K562 (cell line): ENCODE results near the gene CD4. TPM values are rescaled to one million over a fixed set of nuclear protein-coding genes. Genes with fewer than 3 reads are reported as not detected.
A peak's percentile ranks its signal among the peaks of the same experiment; 100 is the strongest.

Experiments used
- BCL6 ChIP-seq: fragments of 250-450 bp; sonication (Bioruptor Pico); IDR thresholded peaks from 2 replicates; pipeline ENCODE4 v1.4.0; 2020
- CTBP1 ChIP-seq: fragments of 450-650 bp; IDR thresholded peaks from 2 replicates; pipeline ENCODE4 v1.6.1; 2016; ENCODE audit warnings: borderline replicate concordance
- ELF4 ChIP-seq: fragments of 450-650 bp; formaldehyde crosslinking; IDR thresholded peaks from 2 replicates; pipeline ENCODE4 v1.4.0; 2022; ENCODE audit warnings: missing genetic modification characterization
- EP300 ChIP-seq: IDR thresholded peaks from 2 replicates; pipeline ENCODE4 v1.6.1; 2012; ENCODE audit warnings: low read length, improper control_type of control experiment
- HDAC1 ChIP-seq, 2 experiments: fragments of 450-650 bp; IDR thresholded peaks; 2 replicates each; pipeline ENCODE4 v1.6.1; 2016 to 2017; ENCODE audit warnings: inconsistent platforms in 1 of 2, mild to moderate bottlenecking in 1 of 2, moderate library complexity in 1 of 2
- KDM1A ChIP-seq, 2 experiments: fragments of 450-650 bp; IDR thresholded peaks; 2 replicates each; pipeline ENCODE4 v1.6.1; 2016; ENCODE audit warnings: mild to moderate bottlenecking in 2 of 2
- MBD2 ChIP-seq: sonication (generic); IDR thresholded peaks from 2 replicates; pipeline ENCODE4 v1.6.1; 2016; ENCODE audit warnings: low read depth, borderline replicate concordance
- NCOA6 ChIP-seq: fragments of 450-650 bp; IDR thresholded peaks from 2 replicates; pipeline ENCODE4 v1.6.1; 2017; ENCODE audit warnings: mild to moderate bottlenecking
- NFYB ChIP-seq: IDR thresholded peaks from 2 replicates; pipeline ENCODE4 v1.6.1; 2011; ENCODE audit warnings: mild to moderate bottlenecking, moderate library complexity; ENCODE audit not compliant: insufficient read length; ENCODE audit errors: extremely low read depth
- POU5F1 ChIP-seq: fragments of 150-350 bp; IDR thresholded peaks from 2 replicates; pipeline ENCODE4 v1.6.1; 2014; ENCODE audit warnings: borderline replicate concordance, low read length, low read depth, mild to moderate bottlenecking; ENCODE audit not compliant: partially characterized antibody
- RBFOX2 ChIP-seq: fragments of 200-400 bp; formaldehyde crosslinking; IDR thresholded peaks from 2 replicates; pipeline ENCODE4 v1.6.1; 2017; ENCODE audit warnings: low read depth, mild to moderate bottlenecking, low read length, moderate library complexity
- RCOR1 ChIP-seq, 2 experiments: IDR thresholded peaks; 2 replicates each; pipeline ENCODE4 v1.6.1; 2012; ENCODE audit warnings: low read depth in 2 of 2, low read length in 2 of 2, borderline replicate concordance in 1 of 2, improper control_type of control experiment in 1 of 2
- RFX5 ChIP-seq: IDR thresholded peaks from 2 replicates; pipeline ENCODE4 v1.6.1; 2011; ENCODE audit warnings: low read depth, mild to moderate bottlenecking, improper control_type of control experiment, low read length
- SAP30 ChIP-seq: fragments of 200-600 bp; sonication (generic); IDR thresholded peaks from 2 replicates; pipeline ENCODE4 v1.6.1; 2012; ENCODE audit warnings: borderline replicate concordance, low read depth, mild to moderate bottlenecking, moderate library complexity, low read length, control low read depth, inconsistent platforms; ENCODE audit not compliant: insufficient read depth, poor library complexity, severe bottlenecking
- YBX1 ChIP-seq: fragments of 450-650 bp; IDR thresholded peaks from 2 replicates; pipeline ENCODE4 v1.7.1; 2016; ENCODE audit warnings: mild to moderate bottlenecking
- ZNF644 ChIP-seq: fragments of 200-800 bp; sonication (Bioruptor generic); IDR thresholded peaks from 2 replicates; pipeline ENCODE4 v1.6.1; 2016; ENCODE audit warnings: low read depth, missing genetic modification characterization, missing compliant biosample characterization
- ZNF77 ChIP-seq: fragments of 250-450 bp; sonication (Bioruptor Pico); IDR thresholded peaks from 2 replicates; pipeline ENCODE4 v1.5.0; 2020
- polyA plus RNA-seq, 8 experiments: library from polyadenylated mRNA; depleted of rRNA in 4 of 8; stranded (reverse) in 5 of 8; unstranded in 3 of 8; fragments of >200 nt; fragmentation: Nextera tagmentation in 2 of 8; fragmentation: Illumina TruSeq in 1 of 8; extraction: Ambion mirVana in 2 of 8; extraction: Trizol in 1 of 8; gene quantifications; 2 replicates each; pipeline versions ENCODE4 v1.2.1 to v1.2.3, GENCODE V29; 2011 to 2014; ENCODE audit warnings: inconsistent platforms in 1 of 8, missing spikeins in 1 of 8
- total RNA-seq, 7 experiments: library from RNA; depleted of rRNA in 6 of 7; stranded (reverse); fragments of >200 nt in 6 of 7; fragmentation: Illumina TruSeq in 2 of 7; extraction: Trizol in 2 of 7; gene quantifications; 2 replicates each; pipeline versions ENCODE4 v1.2.1 to v1.2.3, GENCODE V29; 2011 to 2021; ENCODE audit warnings: low replicate concordance in 1 of 7
- TF ChIP-seq, protein P1 (sequence below): fragments of 250-450 bp; sonication (Bioruptor Pico); IDR thresholded peaks from 2 replicates; pipeline ENCODE4 v1.4.0; 2020; ENCODE audit warnings: mild to moderate bottlenecking, moderate library complexity, borderline replicate concordance
- TF ChIP-seq, protein P2 (sequence below): sonication (generic); formaldehyde crosslinking; IDR thresholded peaks from 2 replicates; pipeline ENCODE4 v1.9.0; 2022; ENCODE audit warnings: mild to moderate bottlenecking, missing genetic modification reagents
- TF ChIP-seq, protein P3 (sequence below): fragments of 450-650 bp; IDR thresholded peaks from 2 replicates; pipeline ENCODE4 v1.6.1; 2016

CD4 gene
- total and polyA plus RNA-seq, 9 of the 15 experiments (the other 6 are each of a cell fraction or from before 2014, with no cell fraction given) = 0.06 to 0.27 (median 0.09) TPM; not detected in 5

DNA sequence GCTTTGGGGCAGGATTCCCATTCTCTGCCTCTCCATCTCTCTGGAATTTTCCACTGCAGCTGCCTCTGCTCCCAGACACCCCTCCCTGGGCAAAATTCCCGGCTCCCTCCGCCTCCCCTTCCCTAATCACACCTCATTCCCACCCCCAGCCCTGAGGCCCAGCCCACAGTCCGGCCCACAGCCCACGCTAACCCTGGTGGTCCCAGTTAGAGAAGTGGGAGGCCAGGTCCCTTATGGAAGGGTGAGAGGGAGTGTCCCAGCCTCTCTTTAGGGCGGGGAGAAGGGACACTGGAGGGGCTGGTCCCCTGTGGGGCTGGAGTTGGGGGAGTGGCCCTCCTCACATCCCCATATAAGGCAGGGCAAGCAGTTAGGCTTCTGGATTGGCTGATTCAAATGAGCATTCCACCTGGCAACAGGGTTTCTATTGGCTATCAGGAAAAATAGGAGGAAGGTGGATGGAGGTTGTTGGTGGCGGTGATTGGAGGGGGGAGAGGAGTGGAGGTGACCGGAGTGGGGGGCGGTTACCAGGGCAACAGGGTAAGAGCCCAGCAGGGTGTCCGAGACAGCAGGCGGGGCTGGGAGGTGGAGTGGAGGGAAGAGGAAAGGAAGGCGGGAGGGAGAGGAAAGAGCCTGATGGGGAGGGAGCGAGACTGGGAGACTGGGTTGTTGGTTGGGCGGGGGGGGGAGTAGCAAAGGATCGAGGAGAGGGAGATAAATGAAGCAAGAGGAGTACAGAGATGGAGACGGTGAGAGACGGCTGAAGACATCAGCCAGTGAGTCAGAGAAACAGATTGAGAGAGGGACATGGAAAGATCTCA, 25.1 kb upstream of the CD4 start (continued):
- TF ChIP-seq, protein P1, sequence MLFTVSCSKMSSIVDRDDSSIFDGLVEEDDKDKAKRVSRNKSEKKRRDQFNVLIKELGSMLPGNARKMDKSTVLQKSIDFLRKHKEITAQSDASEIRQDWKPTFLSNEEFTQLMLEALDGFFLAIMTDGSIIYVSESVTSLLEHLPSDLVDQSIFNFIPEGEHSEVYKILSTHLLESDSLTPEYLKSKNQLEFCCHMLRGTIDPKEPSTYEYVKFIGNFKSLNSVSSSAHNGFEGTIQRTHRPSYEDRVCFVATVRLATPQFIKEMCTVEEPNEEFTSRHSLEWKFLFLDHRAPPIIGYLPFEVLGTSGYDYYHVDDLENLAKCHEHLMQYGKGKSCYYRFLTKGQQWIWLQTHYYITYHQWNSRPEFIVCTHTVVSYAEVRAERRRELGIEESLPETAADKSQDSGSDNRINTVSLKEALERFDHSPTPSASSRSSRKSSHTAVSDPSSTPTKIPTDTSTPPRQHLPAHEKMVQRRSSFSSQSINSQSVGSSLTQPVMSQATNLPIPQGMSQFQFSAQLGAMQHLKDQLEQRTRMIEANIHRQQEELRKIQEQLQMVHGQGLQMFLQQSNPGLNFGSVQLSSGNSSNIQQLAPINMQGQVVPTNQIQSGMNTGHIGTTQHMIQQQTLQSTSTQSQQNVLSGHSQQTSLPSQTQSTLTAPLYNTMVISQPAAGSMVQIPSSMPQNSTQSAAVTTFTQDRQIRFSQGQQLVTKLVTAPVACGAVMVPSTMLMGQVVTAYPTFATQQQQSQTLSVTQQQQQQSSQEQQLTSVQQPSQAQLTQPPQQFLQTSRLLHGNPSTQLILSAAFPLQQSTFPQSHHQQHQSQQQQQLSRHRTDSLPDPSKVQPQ (CRISPR knock-in tag) = no peak
- TF ChIP-seq MBD2 = peak; percentile 74; the same call in 1 of the 2 replicates
- peak; percentile 37 to 59; a peak in 2 of 4 replicates for TF ChIP-seq KDM1A (IDR thresholded peaks at IDR 0.05)
- TF ChIP-seq SAP30 = no peak
- 0 out of 4 replicates have a peak, but pooled peaks have one; percentile 5 to 8 for TF ChIP-seq RCOR1 (IDR thresholded peaks at IDR 0.05; ENCODE audit: borderline replicate concordance in 1 of 2, low read depth in 2 of 2, low read length in 2 of 2)
- TF ChIP-seq CTBP1 = peak; percentile 64; the same call in 1 of the 2 replicates
- TF ChIP-seq POU5F1 = no peak
- no peak for TF ChIP-seq ZNF77 (CRISPR knock-in tag)
- no peak for TF ChIP-seq YBX1
- TF ChIP-seq, protein P2, sequence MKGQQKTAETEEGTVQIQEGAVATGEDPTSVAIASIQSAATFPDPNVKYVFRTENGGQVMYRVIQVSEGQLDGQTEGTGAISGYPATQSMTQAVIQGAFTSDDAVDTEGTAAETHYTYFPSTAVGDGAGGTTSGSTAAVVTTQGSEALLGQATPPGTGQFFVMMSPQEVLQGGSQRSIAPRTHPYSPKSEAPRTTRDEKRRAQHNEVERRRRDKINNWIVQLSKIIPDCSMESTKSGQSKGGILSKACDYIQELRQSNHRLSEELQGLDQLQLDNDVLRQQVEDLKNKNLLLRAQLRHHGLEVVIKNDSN (CRISPR knock-in tag) = no peak
- TF ChIP-seq BCL6 (CRISPR knock-in tag) = no peak
- peak; percentile 98 for TF ChIP-seq RFX5
- no peak for TF ChIP-seq NCOA6
- TF ChIP-seq EP300 = peak; percentile 33; the same call in 1 of the 2 replicates
- peak; percentile 52; the same call in 1 of the 2 replicates for TF ChIP-seq RBFOX2
- TF ChIP-seq HDAC1 (IDR thresholded peaks at IDR 0.05) = peak in 1 of 2 experiments; percentile 59; a peak in 2 of 4 replicates
- peak; percentile 58 for TF ChIP-seq NFYB
- 0 out of 2 replicates have a peak, but pooled peaks have one; percentile 24 for TF ChIP-seq ELF4
- TF ChIP-seq ZNF644 (tag) = no peak; the same call in 1 of the 2 replicates
- TF ChIP-seq, protein P3, sequence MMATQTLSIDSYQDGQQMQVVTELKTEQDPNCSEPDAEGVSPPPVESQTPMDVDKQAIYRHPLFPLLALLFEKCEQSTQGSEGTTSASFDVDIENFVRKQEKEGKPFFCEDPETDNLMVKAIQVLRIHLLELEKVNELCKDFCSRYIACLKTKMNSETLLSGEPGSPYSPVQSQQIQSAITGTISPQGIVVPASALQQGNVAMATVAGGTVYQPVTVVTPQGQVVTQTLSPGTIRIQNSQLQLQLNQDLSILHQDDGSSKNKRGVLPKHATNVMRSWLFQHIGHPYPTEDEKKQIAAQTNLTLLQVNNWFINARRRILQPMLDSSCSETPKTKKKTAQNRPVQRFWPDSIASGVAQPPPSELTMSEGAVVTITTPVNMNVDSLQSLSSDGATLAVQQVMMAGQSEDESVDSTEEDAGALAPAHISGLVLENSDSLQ = peak; percentile 42; the same call in 1 of the 2 replicates
